Activated gamma-delta T cell treated with Interleukin-2 at 50 U/mL for 16 hours (primary cell): ENCODE results near the gene GPR180.
A peak's percentile ranks its signal among the peaks of the same experiment; 100 is the strongest.
"Not testable (repeated sequence)": the region's sequence is repeated elsewhere in the genome, so short reads cannot be mapped to it uniquely, and the experiment has no call there.

Source experiments
- DNase-seq: peaks from one replicate; pipeline ENCODE4 v3.0.0-alpha.2; 2020

Gene GPR180

DNA sequence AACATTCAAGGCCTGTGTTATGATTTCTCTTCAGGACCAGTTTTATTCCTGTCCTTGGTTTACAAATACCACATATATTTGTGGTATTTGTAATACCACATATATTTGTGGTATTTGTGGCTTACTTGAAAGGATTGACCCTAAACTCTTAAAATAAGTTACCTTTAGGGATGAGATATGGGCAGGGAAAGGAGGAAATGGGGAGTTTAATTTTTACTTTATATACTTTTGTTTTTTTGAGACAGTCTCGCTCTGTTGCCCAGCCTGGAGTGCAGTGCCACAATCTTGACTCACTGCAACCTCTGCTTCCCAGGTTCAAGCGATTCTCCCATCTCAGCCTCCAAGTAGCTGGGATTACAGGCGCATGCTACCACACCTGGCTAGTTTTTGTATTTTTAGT is 3.4 kb upstream of the GPR180 start:
- no peak for DNase-seq

GRCh38 chr13:94599877-94600276 is 1.8 kb upstream of the GPR180 start:
- DNase-seq = no peak

DNA sequence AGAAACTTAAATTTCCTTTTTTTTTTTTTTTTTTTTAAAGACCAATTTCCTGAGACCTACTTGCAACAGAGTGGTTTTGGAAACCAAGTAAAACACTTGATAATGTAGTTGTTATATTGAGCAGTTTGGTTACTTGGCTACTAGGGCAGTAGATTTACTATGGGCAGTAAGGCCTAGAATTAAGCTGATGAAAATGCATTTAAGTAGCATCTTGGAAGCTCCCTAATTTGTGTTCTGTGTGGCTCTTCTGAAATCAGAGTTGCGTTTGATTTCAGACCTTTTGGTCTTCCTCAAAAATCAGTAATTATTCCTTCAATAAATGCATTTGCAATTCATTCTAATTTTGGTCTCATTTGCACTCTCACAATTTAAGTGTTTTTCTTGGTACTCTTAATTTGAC is 810 bp downstream of the GPR180 start:
- no peak for DNase-seq

DNA sequence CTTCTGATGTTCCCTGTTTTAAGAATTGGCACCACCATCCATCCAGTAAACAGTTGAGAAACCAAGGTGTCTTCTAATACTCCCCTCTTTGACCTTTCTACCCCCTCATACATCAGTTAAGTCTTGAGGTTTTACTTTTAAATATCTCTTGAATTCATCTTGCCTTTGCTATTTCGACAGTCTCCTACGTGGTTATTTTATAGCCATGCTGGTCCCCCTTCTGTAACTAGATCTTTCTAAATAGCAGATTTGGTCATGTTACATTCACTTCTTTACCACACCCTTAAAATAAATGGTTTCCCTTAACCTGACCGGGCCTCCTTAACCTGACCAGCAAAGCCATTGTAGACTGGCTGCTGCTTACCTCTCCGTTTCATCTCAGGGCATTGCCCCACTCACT is 5.4 kb downstream of the GPR180 start:
- no peak for DNase-seq

DNA sequence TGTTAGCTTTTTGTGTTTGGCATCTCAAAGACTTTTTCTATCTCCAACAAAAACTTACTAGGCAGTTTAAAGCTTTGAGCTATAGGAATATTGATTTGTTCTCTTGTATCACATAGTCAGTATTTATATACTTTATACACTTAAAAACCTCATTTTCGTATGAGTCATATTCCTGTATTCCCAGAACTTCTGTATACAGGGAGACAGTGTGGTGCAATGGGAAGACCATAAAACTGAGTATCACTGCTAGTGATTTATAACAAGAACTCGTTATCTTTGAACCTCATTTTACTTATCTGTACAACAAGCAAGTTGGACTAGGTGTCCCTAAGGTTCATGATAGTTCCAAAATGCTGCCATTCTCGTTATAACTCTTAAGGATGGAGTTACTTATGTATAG is 6.3 kb downstream of the GPR180 start:
- DNase-seq = no peak

DNA sequence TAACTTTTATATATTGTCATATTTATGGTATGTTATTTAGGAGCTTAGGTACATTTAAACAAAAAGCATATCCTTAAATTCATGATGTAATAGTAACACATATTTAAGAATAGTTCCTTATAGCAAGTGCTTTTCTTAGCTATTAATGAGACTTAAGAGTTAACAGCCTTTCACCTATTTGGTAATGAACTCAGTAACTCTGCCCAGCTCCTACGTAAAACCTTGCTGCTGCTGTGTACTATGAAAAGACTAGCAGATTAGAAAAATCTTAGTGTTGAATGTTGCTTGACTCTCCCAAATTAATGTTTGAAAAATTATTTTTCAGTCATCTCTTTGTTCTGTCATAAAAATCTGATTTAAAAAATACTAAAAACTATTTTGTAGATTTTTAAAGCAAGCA is 6.9 kb downstream of the GPR180 start:
- no peak for DNase-seq

DNA sequence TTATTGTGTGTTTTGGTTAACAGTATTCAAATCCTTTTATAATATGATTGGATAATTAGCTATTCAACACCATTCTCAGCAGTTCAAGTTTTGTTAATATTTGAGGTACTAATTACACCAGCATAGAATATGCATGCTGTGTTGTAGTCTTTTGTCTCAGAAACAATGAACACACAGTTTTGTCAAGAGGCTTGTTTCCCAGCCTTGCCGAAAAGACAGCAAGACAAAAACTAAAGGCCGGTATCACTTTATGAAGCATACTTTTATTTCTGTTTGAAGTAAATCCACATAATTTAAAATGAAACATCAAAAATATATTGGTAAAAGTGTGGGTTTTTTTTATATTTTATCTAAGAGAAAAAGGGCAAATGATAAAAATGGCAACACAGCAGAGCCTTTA is 7.5 kb downstream of the GPR180 start:
- DNase-seq = no peak

DNA sequence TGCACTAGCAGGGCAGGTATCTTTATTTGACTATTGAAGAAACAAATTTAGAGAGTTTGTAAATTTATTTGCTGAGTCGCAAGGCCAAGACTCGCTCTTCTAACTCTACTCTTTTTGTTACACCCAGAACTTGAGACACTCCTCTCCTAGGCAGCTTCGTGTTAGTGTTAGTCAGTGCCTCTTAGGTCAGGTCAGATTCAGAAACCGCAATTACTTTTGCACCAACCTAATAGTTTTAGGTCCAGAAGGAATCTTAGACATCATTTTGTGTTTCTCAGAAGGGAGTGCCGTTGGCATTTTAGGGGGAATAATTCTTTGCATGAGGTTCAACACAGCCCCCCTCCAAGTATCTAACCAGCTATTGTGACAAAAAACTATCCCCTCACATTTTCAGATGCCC is 8.8 kb downstream of the GPR180 start:
- DNase-seq = no peak

DNA sequence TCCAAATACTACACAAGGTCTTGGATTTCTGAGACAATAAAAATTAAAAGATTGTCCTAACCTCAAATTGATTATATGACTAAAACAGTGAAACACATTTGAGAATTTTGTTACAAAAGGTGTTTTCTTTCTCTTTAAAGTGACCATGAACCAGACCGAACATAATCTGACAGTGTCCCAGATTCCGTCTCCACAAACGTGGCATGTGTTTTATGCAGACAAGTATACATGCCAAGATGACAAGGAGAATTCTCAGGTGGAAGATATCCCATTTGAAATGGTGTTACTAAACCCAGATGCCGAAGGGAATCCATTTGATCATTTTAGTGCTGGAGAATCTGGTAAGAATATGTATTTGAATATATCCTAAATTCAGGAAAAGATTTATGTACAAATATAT is 10.4 kb downstream of the GPR180 start:
- DNase-seq = no peak

DNA sequence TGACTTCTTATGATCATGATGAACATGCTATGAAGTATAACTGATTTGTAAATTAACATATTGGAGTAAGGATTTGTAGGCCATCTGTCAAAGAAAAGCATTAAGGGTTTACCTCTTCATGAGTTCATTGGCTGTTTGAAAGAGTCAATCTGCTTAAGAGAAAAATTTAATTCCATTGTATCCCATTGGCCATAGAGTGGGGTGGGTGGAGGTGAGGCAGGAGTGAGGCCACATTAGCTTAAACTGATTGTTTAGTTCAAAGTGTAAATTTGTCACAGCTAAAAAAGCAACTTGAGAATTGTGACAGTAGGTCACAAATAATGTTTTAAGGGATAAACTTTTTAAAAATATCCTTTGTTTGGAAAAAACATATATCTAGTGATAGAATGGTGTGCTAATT is 11.4 kb downstream of the GPR180 start:
- DNase-seq = no peak

- DNase-seq = peak; percentile 27
These were observed 15.8 kb downstream of the GPR180 start for GRCh38 chr13:94617389-94618000.

DNA sequence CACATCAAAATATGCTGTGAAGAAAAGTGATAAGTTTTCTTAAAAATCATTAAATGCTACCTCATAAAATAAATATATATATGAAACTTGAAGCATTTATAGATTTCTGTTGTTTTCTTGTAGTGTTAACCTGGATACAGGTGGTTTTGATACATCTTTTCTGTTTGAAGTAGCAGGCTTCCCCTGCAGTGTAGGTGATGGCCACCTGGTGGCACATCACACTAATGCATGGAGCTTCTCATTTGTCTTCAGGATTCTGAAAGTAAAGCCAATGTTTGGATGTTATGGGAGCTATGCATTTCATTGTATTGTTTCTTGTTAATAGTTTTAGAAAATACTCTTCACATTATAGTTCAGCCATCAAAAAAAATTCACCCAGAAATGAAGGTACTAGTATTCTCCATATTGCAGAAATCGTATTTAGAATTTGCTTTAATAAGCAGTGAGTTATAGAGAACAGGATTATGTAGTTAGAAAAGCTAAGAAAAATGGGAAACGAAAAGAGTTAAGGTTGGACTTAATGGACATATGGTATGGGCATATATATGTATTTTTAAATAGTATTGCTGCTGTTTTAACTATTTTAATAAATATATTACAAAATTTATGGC is 18.7 kb downstream of the GPR180 start:
- no peak for DNase-seq

GRCh38 chr13:94622344-94622743 is 20.7 kb downstream of the GPR180 start:
- no peak for DNase-seq

DNA sequence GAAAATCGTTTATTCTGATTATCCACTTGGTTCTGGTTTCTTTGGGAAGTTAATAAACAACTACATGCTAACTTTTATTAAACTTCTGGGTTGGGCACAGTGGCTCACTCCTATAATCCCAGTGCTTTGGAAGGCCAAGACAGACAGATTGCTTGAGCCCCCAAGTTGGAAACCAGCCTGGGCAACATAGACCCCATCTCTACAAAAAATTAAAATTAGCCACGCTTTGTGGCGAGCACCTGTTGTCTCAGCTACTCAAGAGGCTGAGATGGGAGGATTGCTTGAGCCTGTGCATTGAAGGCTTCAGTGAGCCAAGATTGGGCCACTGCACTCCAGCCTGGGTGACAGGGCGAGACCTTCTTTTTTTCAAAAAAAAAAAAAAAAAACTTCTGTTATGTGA is 21.7 kb downstream of the GPR180 start:
- DNase-seq = no peak

GRCh38 chr13:94630858-94631257 is 29.2 kb downstream of the GPR180 start:
- DNase-seq = no peak

DNA sequence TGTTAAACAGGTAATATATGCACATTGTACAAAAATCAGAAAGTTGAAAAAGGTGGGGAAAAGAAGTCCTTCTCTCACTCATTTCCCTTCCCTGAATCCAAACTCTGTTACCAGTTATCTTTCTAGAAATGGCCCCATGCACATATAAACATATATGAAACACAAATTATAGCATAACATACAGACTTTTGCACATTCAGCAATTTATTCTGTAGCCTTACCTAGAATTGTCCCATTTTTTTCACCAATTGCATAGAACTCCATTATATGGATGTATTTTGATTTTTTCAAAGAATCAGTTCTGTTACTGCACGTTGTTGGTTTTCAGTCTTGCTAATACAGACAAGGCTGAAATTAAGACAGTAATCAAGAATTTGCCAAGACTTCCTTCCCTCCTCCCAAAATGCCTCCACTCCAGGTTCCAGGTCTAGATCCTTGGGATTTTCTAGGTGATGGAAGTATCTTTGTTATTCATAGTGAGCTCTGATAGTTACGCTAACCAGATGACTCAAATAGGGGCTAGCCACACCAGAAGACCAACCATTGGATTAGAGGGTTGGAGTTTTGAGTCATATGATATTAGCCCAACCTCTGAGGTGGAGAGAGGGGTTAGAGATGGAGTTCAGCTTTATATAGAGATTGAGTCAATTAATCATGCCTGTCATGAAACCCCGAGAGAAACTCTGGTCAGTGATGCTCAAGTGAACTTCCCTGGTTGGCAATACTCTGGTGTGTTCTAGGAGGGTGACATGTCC is 30.7 kb downstream of the GPR180 start:
- DNase-seq = no peak

DNA sequence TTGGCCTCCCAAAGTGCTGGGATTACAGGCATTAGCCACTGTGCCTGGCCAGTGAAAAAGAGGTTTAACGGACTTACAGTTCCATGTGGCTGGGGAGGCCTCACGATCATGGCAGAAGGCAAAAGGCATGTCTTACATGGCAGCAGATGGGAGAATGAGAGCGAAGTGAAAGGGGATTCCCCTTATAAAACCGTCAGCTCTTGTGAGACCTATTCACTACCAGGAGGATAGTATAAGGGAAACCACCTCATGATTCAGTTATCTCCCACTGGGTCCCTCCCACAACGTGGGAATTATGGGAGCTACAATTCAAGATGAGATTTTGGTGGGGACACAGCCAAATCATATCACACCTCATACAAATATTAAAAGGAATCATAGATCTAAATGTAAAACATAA is 34.4 kb downstream of the GPR180 start:
- DNase-seq = not testable (repeated sequence)

- DNase-seq = no peak
These were observed 35.4 kb downstream of the GPR180 start for GRCh38 chr13:94636942-94637578.

- not testable (repeated sequence) for DNase-seq
These were observed 36.0 kb downstream of the GPR180 start for GRCh38 chr13:94637677-94638076.

DNA sequence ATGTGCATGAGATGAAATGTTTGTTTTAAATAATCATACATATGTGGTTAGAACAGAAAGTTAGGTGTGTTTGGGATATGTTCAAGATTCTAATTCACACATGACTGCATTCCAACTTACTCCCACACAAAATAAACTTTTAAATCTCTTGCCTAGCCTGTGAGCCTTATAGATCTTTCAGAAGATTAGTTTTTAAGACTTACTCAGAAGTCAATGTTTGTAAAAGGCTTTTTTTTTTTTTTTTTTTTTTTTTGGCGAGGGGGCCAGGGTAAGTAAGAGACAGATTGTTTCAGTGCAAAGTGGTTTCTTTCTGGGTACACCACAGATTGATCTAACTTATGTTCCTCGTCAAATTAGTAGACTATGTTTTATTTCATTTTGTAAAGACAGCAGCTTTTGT is 39.1 kb downstream of the GPR180 start:
- no peak for DNase-seq

DNA sequence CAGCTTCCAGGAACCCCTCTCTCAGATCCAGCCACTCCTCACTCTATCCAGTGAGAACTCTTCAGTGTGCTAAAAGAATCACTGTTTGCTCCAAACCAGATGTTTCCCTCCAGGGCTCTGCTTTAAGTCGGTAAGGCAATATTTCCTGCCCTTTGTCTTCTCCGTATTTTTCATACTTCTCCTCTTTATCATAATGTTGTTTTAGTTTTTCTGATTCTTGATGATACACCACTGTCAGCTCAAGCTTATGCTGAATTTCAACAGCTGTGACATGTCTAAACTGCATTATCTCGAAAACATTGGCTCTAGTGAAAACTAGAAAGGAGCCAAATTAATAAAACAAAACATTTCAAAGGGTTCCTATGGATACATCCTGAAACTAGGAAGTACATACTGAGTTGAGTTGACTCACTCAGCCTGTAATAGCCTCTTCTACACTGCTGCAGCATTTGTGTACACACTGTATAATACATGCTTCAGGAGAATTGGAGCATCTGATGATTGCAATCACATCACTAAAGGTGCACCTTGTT is 39.8 kb downstream of the GPR180 start:
- DNase-seq = no peak

DNA sequence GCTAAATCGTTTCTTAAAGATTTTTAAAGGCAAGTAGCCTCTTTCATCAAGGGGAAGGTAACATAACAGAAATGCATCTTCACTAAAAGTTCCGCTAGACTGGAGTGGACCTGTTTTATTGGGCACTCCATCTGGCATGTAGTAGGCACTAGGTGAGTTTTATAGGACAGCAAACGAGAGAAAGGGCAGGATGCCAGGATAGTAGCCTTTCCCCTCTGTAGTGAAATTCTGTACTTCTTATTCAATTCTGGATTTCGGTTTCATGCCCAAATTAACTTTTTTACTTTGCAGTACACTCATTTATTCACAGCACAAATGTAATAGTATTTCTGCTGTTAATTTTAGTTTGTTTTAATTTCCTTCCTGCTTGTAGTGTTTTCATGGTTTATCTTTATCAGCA is 45.2 kb downstream of the GPR180 start:
- DNase-seq = no peak

DNA sequence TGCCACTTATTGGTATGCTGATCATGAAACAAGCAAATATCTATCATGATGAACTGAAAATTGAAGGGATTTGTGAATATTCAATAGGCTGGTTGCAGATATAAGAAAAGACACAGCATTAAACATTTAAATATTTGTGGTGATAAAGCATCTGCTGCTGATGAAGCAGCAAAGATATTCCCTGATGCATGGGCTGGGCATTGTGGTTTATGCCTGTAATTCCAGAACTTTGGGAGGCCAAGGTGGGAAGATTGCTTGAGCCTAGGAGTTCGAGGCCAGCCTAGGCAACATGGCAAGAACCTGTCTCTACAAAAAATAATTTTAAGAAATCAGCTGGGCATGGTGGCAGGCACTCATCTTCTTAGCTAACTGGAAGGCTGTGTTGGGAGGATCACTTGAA is 54.5 kb downstream of the GPR180 start:
- no peak for DNase-seq

DNA sequence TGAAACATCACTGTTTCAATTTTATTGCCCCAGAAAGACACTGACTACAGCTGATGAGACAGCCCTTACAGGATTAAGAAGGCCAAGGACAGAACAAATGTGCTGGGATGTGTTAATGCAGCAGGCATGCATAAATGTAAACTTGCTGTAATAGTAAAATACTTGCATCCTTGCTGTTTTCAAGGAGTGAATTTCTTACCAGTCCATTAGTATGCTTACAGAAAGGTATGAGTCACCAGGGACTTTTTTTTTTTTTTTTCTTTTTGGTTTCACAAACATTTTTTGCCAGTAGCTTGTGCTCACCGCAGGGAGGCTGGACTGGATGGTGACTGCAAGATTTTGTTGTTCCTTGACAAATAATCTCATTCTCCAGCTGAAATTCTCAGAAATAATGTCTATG is 55.1 kb downstream of the GPR180 start:
- no peak for DNase-seq
